ENCODE results near the gene SETD1A. TPM values are rescaled to one million over a fixed set of nuclear protein-coding genes. Genes with fewer than 3 reads are reported as not detected.
A peak's percentile ranks its signal among the peaks of the same experiment; 100 is the strongest.

SETD1A gene
- total and polyA plus RNA-seq, 2 of the 8 experiments (the other 6 are each of a cell fraction or from before 2014, with no cell fraction given): 4.8 to 29.0 TPM

DNA sequence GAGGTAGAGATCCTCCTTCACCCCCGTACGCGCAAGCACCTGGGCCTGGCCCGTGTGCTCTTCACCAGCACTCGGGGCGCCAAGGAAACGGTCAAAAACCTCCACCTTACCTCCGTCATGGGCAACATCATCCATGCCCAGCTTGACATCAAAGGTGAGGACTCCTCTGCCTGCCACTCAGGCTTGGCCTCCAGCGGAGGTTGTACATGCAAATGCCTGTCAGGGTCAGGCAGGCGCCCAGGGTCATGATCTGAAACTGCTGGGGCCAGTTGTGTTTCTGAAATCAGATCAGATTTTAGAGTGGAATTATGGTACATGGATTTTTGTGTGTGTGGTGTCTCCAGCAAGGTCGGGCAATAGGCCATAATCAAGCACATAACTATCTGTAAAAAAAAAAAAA, 3.8 kb downstream of the SETD1A start:
- H2BK5ac ChIP-seq (ENCODE audit: low read depth, low read length): no peak overlapping the region
- no peak overlapping the region for H4K91ac ChIP-seq (replicated peaks; ENCODE audit: insufficient read length, low read length)
- no peaks in the 10 kb centered on the region; a peak in 1 of 4 replicates for H3K9me3 ChIP-seq (ENCODE audit: insufficient read depth in 2 of 2, low read depth in 1 of 2, low read length in 1 of 2)
- peaks cover 0 to 17% of the 10 kb centered on the region in 2 experiments; a peak in 3 of 4 replicates for H3K79me2 ChIP-seq (ENCODE audit: control insufficient read depth in 1 of 2, insufficient read depth in 2 of 2, low read length in 2 of 2)
- H3K14ac ChIP-seq (ENCODE audit: insufficient read length): no peak overlapping the region
- no peak for FAIRE-seq
- H4K20me1 ChIP-seq (replicated peaks in 1 of 2; ENCODE audit: control insufficient read depth in 1 of 2, insufficient read depth in 2 of 2, low read length in 2 of 2): peaks cover 12 to 22% of the 10 kb centered on the region in 2 experiments
- no peak overlapping the region for H2BK20ac ChIP-seq (ENCODE audit: low read length)
- H3K4ac ChIP-seq (replicated peaks; ENCODE audit: insufficient read length, low read depth, low read length): no peak overlapping the region
- no peak overlapping the region for H2BK12ac ChIP-seq (ENCODE audit: low read depth, low read length)
- H3K56ac ChIP-seq (replicated peaks; ENCODE audit: insufficient read length, low read depth, low read length): no peak overlapping the region
- ChIA-PET CTCF (ENCODE audit: partially characterized antibody) (interaction anchor here (0.6 to 4.9 kb wide), 6 partner anchors 8 to 807 kb away, joined by 3 to 22 read pairs (median 3); partner anchors contain the start of gene HSD3B7), POLR2A (ENCODE audit: partially characterized antibody) (interaction anchor here (0.6 to 3.5 kb wide), 6 partner anchors 8 to 228 kb away, joined by 3 to 25 read pairs (median 8); partner anchors contain the start of gene ORAI3)
- H3K79me1 ChIP-seq (ENCODE audit: low read depth, low read length): peaks cover 9% of the 10 kb centered on the region
- no peak overlapping the region for H2BK15ac ChIP-seq (ENCODE audit: low read length)
- H3K23me2 ChIP-seq (ENCODE audit: low read depth, low read length): no peaks in the 10 kb centered on the region; the same call in 1 of the 2 replicates
- TF ChIP-seq, protein P1, sequence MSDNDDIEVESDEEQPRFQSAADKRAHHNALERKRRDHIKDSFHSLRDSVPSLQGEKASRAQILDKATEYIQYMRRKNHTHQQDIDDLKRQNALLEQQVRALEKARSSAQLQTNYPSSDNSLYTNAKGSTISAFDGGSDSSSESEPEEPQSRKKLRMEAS (IDR thresholded peaks at IDR 0.05): no peak
- TF ChIP-seq FOSL1 (IDR thresholded peaks at IDR 0.05; ENCODE audit: insufficient read depth, low read depth, low read length) (no peak), GABPA (IDR thresholded peaks at IDR 0.05; ENCODE audit: borderline replicate concordance, insufficient read depth, low read length) (no peak), BRCA1 (IDR thresholded peaks at IDR 0.05; ENCODE audit: low read depth, low read length) (no peak), SUZ12 (IDR thresholded peaks at IDR 0.05; ENCODE audit: low read length) (no peak), CBX5 (IDR thresholded peaks at IDR 0.05; ENCODE audit: low read depth, low read length) (no peak), TEAD4 (IDR thresholded peaks at IDR 0.05; ENCODE audit: low read depth, low read length) (no peak), JUN (IDR thresholded peaks at IDR 0.05; ENCODE audit: low read depth, low read length) (no peak), GTF2F1 (IDR thresholded peaks at IDR 0.05; ENCODE audit: borderline replicate concordance, low read depth, low read length) (no peak), KDM5A (IDR thresholded peaks at IDR 0.05; ENCODE audit: low read length) (no peak), SIX5 (IDR thresholded peaks at IDR 0.05; ENCODE audit: low read depth, low read length) (no peak), EP300 (IDR thresholded peaks at IDR 0.05; ENCODE audit: borderline replicate concordance in 1 of 2, low read depth in 2 of 2, low read length in 2 of 2) (no peak)
- no peak overlapping the region for H3K4me3 ChIP-seq (ENCODE audit: extremely low read depth in 1 of 4, insufficient read depth in 2 of 4, low read depth in 3 of 4, low read length in 4 of 4)
- no peak overlapping the region for H3K23ac ChIP-seq (ENCODE audit: insufficient read length)
- H3K27ac ChIP-seq (ENCODE audit: low read depth, low read length): no peak overlapping the region
- no peak overlapping the region for H3K9ac ChIP-seq (replicated peaks in 1 of 4; ENCODE audit: extremely low read depth in 1 of 4, low read depth in 3 of 4, low read length in 3 of 4)
- DNase-seq (ENCODE audit: low read depth in 1 of 2, low spot score in 2 of 2): no peak
- H4K5ac ChIP-seq (ENCODE audit: insufficient read length, low read depth, low read length): no peak overlapping the region
- H3K4me2 ChIP-seq (ENCODE audit: insufficient read depth in 1 of 2, low read depth in 2 of 2, low read length in 2 of 2): no peak overlapping the region
- 93% methylated on average over 11 of the region's 11 CpGs; no CpG with 5 or more reads in 1 of the 2 experiments for WGBS, 2 experiments (ENCODE audit: extremely low coverage in 1 of 2, insufficient coverage in 1 of 2, insufficient read length in 1 of 2, insufficient replicate concordance in 2 of 2, low coverage in 1 of 2, low lambda C conversion rate in 2 of 2, missing lambda C conversion rate in 1 of 2)
- no peak overlapping the region for H2AFZ ChIP-seq (ENCODE audit: low read length)
- peaks cover 52 to 69% (median 59%) of the 10 kb centered on the region in 4 experiments for H3K36me3 ChIP-seq (ENCODE audit: control insufficient read depth in 2 of 4, insufficient read depth in 4 of 4, low read length in 3 of 4)
- H3K18ac ChIP-seq (ENCODE audit: extremely low read depth, low read length): no peak overlapping the region
- no peaks in the 10 kb centered on the region for H3K27me3 ChIP-seq (replicated peaks in 1 of 4; ENCODE audit: control insufficient read depth in 3 of 4, extremely low read depth in 1 of 4, insufficient read depth in 3 of 4, low read length in 3 of 4)
- no peak overlapping the region for H2AK5ac ChIP-seq (ENCODE audit: low read depth, low read length)
- no peak overlapping the region for H2BK120ac ChIP-seq (replicated peaks; ENCODE audit: low read depth, low read length)
- peaks cover 0 to 5% (median under 1%) of the 10 kb centered on the region in 4 experiments; a peak in 3 of 7 replicates for H3K4me1 ChIP-seq (replicated peaks in 1 of 4; ENCODE audit: control insufficient read depth in 3 of 4, insufficient read depth in 4 of 4, low read length in 3 of 4)
- H4K8ac ChIP-seq (ENCODE audit: extremely low read depth, insufficient read depth, low read length): peak overlapping the region; percentile 4

Data from H1 (cell line).